ENCODE measurements around the gene SBK3. TPM values are rescaled to one million over a fixed set of nuclear protein-coding genes. Genes with fewer than 3 reads are reported as not detected.

The SBK3 gene
- total RNA-seq, 1 experiment from 2014 or later = not detected

GRCh38 chr19:55549500-55550320 lies 4.4 kb upstream of the SBK3 start:
- Histone ChIP-seq H3K9me2 (replicated peaks; ENCODE audit: low read length) (no peaks in the 10 kb centered on the region), H3K4me1 (ENCODE audit: insufficient read depth, low read length) (peaks cover 46% of the 10 kb centered on the region), H3K79me2 (ENCODE audit: low read length) (no peaks in the 10 kb centered on the region), H3K36me3 (ENCODE audit: low read depth, low read length) (no peaks in the 10 kb centered on the region), H3K4me3 (ENCODE audit: low read length) (no peak overlapping the region), H3K4me2 (ENCODE audit: low read length) (peak overlapping the region; percentile 46), H3F3A (ENCODE audit: low read length, unreplicated experiment) (peaks cover 3% of the 10 kb centered on the region), H4K20me1 (ENCODE audit: low read length) (no peaks in the 10 kb centered on the region), H3K9ac (ENCODE audit: low read length) (peak overlapping the region; percentile 55), H2AFZ (ENCODE audit: low read length) (peak overlapping the region; percentile 45), H3K27ac (ENCODE audit: low read length) (peak overlapping the region; percentile 86), H3K9me3 (ENCODE audit: low read length) (no peaks in the 10 kb centered on the region), H3K27me3 (ENCODE audit: low read length) (no peaks in the 10 kb centered on the region)
- POLR2A ChIA-PET (ENCODE audit: unreplicated experiment) = interaction anchor here (0.5 kb wide), 1 partner anchor 9 kb away, joined by 3 read pairs; no protein-coding TSS in a partner anchor
- CTCF ChIA-PET = interaction anchor here (0.5 kb wide), 1 partner anchor 17 kb away, joined by 4 read pairs; no protein-coding TSS in a partner anchor
- DNase-seq = peak; percentile 81
- TF ChIP-seq CTCF (conservative IDR thresholded peaks at IDR 0.05; ENCODE audit: low read depth, low read length) (no peak), EZH2phosphoT487 (IDR thresholded peaks at IDR 0.05; ENCODE audit: borderline replicate concordance, low read length) (no peak), EZH2 (IDR thresholded peaks at IDR 0.05; ENCODE audit: low read length, unreplicated experiment) (no peak)
- BruUV-seq (replicated peaks) = TSS peak; percentile 86
- intact Hi-C loops (cut with micrococcal nuclease) = loop anchor here (2.0 kb wide), 1 partner anchor 31 kb away; the partner anchor contains the start of gene ZNF579
- ATAC-seq = peak; percentile 42

- H2AFZ ChIP-seq (ENCODE audit: low read length) = peak overlapping the region; percentile 1; the same call in 1 of the 2 replicates
- no peaks in the 10 kb centered on the region for H4K20me1 ChIP-seq (ENCODE audit: low read length)
Measured at GRCh38 chr19:55546822-55547614, 1.7 kb upstream of the SBK3 start.

More at GRCh38 chr19:55546822-55547614, 1.7 kb upstream of the SBK3 start:
- TF ChIP-seq EZH2 (IDR thresholded peaks at IDR 0.05; ENCODE audit: low read length, unreplicated experiment) = no peak
- TF ChIP-seq EZH2phosphoT487 (IDR thresholded peaks at IDR 0.05; ENCODE audit: borderline replicate concordance, low read length) = no peak
- TF ChIP-seq CTCF (conservative IDR thresholded peaks at IDR 0.05; ENCODE audit: low read depth, low read length) = no peak
- peak; percentile 79 for ATAC-seq
- Histone ChIP-seq H3K4me2 (ENCODE audit: low read length) (peak overlapping the region; percentile 72), H3K9me2 (replicated peaks; ENCODE audit: low read length) (no peaks in the 10 kb centered on the region), H3K27me3 (ENCODE audit: low read length) (no peaks in the 10 kb centered on the region), H3K36me3 (ENCODE audit: low read depth, low read length) (no peaks in the 10 kb centered on the region), H3K4me1 (ENCODE audit: insufficient read depth, low read length) (peaks cover 43% of the 10 kb centered on the region), H3K9ac (ENCODE audit: low read length) (peak overlapping the region; percentile 16), H3K4me3 (ENCODE audit: low read length) (peak overlapping the region; percentile 38; the same call in 1 of the 2 replicates), H3K9me3 (ENCODE audit: low read length) (no peaks in the 10 kb centered on the region), H3K79me2 (ENCODE audit: low read length) (no peaks in the 10 kb centered on the region), H3K27ac (ENCODE audit: low read length) (peak overlapping the region; percentile 80), H3F3A (ENCODE audit: low read length, unreplicated experiment) (peaks cover 3% of the 10 kb centered on the region)
- DNase-seq = peak; percentile 92
- intact Hi-C loops (cut with micrococcal nuclease) = loop anchor here (1.0 kb wide), 1 partner anchor 21 kb away; no protein-coding TSS in a partner anchor
- no TSS peak for BruUV-seq (replicated peaks)
- ChIA-PET CTCF (no interaction called here), POLR2A (ENCODE audit: unreplicated experiment) (no interaction called here)
